GM21737 (cell line): ENCODE results near the gene SPNS2.

Experiments
- ATAC-seq: cut with Tn5 transposase; IDR thresholded peaks from one replicate; pipeline ENCODE4 v1.9.1; 2021; ENCODE audit warnings: mild to moderate bottlenecking, moderate library complexity; ENCODE audit not compliant: unreplicated experiment

SPNS2 gene

DNA sequence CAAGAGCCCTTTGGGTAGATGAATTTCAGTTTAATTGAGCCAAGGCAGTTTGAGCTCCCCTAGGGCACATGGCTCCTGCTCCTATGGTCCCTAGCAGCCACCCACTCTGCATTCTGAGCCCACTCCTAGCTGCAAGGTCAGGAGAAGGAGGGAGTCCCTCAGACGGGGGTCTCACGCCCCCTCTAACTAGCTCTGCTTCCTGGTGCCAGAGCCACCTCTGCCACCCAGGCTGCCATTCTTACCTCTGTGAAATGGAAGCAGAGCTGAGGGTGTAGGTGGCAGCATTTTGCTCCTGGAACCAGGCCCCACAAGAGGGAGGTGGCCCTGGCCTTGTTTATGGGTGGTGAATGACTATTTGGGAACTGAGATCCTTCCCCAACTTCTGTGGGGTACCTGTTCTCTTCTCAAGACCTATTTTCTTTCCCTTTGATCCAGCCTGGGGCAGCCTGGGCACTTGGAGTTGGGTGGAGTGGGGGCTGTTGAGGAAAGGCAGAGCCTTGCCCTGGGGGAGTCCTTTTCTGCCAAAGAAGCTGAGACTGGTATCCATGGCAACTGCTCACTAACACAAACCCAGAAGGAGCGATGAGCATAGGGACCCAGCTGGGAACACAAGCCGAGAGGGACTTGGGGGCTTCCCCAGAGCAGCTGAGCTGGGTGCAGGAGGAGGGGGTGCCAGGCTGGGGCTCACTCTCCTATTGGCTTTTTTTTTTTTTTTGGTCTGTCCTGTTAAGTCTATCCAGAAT lies 4.8 kb downstream of the SPNS2 start:
- no peak for ATAC-seq

DNA sequence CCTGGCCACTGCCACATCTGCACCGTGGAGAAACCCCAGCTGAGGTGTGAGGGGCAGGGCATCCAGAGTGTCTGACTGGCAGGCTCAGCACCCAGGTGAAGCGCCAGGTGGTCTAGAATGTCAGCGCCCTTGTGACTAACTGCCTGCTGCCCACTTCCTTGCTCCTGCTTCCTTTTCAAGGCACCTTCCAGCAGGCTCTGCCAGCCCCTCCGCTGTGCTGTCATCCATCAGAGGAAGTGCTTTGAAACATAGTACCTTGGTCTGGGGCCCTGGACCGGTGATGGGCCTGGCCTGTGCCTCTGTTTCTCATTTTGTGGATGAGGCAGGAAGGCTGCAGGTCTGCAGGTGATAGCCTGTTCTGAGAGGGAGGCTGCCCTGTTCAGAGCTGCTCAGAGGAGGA lies 5.5 kb downstream of the SPNS2 start:
- ATAC-seq = no peak

DNA sequence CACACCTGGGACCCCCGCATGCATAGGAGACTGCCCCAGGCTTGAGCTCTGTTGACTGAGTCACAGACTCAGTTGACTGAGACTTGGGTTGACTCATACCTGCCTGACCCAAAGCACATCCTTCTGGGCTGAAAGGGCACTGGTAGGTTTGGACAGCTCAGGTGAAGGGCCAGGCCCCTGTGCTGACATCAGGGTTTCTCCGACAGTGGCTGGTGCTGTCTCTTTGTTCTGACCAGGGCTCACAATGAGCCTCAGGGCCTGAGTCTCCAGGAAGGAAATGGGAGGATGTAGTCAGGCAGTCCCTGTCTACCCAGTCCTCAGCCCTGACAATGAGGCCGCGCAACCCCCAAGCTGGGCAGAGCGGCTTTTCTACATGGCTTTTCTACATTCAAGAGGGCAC lies 6.5 kb downstream of the SPNS2 start:
- no peak for ATAC-seq

DNA sequence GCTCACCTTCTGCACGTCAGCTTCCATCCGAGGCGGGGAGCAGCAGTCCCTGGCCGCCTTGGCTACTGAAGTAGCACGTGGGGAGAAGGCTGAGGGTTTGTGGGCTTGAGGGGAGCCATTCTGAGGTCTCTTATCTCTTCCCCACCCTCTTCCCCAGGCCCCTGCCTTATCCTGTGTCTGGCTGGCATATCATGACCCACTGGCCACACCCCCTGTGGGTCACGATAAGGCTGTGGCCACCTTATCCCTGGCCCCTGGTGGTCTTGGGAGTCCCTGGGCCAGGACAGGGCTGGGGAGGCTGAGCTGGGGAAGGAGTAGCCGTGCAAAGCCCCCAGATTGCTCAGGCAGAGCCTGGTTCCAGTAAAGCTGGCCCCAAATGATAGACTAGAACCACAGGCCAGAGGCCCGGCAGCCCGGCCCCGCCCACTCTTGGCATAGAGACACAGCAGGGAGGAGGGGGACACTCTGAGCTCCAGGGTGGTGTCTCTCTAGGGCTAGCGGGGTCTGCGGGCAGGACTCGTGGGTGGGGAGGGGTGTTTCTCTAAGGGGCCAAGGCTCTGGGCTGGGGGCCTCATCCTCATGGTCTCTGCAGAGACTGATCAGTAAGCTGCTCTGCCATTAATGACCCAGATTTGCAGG lies 7.6 kb downstream of the SPNS2 start:
- ATAC-seq = no peak

DNA sequence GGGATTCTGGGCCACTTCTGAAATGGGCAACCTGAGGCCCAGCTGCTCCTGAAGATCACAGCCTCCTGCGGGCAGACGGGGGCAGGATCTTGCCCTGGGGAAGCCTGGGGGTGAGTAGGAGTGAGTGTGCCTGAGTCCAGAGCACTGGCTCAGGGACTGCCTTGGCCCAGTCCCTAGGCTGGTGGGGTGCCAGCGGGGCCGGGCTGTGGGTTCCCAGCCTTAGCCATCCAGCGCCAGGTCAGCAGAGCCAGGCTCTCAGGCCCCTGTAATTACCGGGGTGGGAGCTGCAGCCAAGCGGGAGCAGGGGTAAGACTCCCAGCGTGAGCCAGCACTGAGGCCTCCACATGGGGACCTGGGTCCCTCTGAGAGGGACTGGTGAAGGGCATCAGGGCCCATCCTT lies 8.2 kb downstream of the SPNS2 start:
- no peak for ATAC-seq

DNA sequence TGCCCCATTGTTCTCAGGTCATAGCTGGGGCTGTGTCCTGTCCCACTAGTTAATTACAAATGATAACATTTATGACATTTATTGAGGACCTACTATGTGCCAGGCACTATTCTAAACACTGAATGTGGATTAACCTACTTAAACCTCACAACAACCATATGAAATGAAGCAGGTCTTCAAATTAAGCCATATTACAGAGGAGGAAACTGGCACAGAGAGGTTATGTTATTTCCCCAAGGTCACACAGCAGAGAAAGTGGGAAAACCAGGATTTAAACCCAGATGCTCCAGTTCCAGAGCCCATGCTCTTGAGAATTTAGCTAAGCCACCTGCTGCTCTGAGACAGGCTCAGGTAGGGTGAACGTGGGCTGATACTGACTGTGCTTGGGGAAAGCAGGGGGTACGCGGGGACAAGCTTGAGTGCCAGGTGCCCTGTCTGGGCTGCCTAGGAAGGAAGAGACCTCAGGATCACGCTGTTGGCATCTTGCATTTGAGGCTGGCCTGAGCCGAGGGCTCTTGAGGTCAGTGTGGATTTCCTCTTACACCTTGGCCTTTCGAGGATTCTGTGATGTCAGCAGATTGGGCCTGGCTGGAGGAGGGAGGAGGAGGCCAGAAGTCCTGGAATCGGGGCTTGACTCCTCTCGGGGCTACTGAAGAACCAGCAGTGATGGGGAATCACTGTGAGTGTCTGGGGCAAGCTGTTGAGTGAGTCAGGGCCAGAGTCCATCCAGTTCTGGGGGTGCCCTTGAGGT lies 8.9 kb downstream of the SPNS2 start:
- ATAC-seq = no peak

DNA sequence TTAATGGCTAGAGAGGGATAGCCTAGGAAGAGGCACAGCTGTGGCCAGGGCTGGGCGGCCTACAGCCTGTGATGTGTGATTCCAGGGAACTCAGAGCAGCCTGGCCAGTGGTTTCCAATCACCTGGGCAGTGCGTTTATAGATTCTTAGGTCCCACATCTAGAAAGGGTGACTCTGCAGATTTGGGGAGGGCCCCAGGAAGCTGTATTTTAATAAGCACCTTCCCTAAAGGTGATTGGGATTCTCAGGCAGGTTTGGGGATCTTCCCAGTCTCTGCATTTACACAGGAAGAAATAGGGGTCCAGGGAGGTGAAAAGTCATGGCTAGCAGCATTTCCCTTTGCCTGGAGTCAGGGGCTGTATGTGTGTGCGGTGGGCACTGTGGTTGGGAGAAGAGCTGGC lies 9.5 kb downstream of the SPNS2 start:
- ATAC-seq = no peak

DNA sequence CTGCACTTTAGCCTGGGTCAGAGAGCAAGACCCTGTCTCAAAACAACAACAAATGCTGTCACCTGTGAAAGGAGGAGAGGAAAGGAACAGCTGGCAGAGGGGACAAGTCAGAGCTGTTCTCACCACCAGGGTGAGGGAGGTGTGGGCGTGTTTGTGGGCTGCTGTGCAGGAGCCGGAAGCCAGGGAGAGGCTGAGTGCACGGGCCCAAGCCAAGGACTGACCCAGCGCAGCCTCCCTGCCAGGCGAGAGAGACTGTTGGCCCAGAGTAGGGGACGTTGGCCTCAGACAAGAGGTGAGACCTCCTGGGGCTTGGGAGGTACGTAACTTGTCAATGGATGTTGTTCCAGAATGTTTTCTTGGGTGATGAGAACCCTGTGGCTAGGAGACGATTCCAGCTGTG lies 10.7 kb downstream of the SPNS2 start:
- no peak for ATAC-seq

DNA sequence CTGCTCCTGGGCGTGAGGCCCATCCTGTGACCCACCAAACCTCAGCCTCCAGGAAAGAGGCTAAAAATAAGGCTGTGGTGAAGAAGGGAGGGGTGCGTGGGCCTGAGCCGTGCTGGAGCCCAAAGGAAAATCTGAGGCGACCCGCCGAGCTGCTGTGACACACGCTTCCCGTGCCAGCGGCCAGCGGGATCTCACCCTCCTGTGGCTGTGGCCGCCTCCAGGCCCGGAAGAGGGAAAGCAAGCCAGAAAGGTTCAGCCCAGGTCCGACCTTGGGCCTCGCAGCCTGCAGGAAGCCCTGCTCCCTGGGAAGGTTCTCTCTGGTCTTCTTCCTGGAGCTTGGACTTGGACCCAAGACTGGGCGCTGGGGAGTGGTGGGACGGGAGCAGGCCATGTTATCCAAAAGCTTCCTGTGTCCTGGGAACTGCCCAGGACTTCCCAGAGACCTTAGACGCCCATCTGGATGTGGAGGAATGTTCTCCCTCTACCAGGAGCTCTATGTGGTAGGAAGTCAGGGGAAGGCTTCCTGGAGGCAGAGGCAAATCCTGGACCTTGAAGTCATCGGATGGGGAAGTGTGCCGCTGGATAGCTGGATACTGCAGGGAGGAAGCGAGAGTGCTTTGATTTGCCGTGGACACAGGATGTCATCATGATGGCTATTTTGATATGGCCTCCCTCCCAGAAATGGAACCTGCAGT lies 11.4 kb downstream of the SPNS2 start:
- ATAC-seq = no peak

DNA sequence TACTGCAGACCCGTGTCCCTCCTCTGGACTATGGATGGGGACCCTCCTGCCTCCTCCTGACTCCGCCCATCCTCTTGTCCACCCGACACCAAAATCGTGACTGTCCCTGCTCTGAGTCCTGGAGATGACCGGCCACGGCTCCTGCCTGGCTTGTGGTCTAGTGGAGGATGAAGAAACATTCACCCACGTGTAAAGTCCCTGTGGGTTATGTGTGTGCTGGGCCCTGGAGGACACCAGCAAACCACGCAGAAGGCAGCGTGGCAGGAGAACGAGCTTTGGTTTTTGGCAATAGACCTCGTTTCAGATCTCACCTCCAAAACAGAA lies 11.9 kb downstream of the SPNS2 start:
- ATAC-seq = no peak

DNA sequence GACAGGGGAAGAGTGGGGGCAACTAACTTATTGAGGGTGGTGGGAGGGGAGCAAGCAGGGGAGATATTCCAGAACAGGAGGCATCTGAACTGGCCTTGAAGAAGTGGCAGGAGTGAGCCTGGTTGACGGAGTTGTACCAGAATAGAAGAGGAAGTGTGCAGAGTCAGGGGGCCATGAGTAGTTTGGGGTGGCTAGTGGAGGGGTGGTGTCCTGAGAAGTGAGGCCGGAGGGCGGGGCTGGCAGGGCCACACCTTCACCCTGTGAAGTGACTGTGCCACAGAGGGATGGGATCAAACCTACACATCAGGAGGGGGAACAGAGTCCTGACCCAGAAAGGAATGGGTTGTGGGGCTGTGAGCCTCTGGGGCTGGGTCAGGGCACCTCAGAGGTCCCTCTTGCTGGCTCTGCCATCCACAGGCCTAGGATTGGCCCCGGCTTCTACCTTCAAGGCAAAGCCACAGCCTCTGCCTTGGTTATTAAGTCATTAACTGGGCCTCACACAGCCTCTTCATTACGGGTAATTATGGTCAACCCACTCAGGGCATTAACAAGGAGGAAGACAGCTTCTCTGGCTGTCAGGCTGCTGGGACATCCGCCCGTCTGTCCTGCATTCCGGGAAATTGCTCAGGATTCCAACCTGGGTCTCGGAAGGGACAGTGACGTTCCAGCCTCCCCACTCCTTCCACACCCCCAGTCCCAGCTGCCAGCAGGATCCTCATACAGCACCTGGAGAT lies 12.7 kb downstream of the SPNS2 start:
- no peak for ATAC-seq

DNA sequence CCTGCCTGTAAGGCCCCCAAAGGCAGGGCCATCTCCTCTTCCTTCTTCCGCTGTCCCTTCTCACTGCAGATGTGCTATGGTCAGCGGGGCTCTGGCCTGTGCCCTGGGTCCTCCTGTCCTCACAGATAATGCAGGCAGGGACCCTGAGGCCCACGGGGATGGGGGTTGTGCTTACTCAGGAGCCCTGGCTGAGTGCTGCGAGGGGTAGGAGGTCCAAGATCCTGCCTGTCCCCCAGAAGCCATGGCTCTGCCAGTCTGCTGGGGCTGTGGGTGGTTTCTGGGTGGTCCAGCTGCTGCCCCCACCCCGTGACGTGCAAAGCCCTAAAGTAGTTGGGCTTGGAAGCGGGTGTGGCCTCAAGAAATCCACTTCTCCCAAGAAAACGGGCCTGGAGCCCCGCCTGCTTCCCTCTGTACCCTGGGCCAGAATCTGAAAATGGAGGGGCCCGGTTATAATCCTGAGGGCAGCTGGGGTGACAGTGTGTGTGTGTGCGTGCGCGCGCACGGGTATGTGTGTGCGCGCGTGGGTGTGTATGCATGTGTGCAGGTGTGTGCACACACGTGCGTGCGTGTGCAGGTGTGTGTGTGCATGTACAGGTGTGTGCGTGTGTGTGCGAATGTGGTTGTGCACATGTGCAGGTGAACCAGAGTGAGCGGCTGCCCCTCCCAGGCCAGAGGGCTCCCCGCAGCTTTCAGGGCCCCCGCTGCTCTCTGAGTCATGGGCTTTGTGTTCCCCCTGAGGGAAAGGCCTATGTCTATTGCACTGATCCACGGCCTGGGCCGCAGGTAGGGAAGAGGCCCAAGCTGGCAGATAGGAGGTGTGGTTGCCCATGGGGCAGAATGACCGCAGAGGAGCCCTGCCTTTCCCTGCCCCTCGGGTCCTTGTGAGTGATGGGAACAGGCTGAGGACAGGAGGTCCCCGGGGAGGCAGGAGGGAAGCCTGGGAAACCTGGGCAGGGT lies 13.8 kb downstream of the SPNS2 start:
- ATAC-seq = no peak

DNA sequence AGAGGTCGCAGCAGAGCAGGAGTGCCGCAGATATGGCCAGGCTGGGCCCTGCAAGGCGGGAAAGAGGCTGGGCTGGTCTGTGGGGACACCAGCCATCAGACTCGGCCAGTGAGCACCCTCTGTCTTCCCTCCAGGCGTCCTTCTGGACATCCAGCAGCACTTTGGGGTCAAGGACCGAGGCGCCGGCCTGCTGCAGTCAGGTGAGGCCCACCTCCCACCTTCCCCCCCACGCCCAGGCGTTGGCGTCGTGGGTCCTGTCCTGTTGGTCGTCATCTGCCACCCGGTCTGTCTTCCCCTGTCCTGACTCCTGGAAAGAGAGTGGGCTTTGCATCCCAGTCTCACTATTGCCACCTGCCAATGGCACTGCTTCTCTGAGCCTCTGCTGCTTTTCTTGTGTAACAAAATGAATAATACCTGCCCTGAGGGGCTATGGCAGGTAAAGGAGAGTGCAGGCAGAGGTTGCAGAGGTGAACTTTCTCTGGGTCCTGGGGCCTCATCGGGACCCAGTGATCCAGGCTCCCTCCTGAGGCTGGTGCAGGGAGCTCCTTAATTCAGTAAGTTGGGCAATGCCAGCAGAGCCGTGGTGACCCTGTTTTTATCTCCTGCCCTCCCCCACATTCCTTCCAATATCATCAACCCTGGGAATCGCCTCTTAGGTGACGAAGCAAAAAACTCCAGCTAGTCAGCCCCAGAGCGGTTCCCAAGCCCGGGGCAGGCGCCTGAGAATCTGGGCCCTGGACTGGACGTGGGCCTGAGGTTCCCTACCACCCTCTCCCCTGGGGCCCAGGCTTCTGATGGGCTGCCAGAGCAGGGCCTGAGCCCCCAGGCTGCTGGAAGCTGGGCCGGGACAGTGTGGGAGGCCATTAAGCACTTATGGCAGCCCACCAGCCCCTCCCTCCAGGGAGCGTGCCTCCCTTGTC lies 14.7 kb downstream of the SPNS2 start:
- no peak for ATAC-seq

DNA sequence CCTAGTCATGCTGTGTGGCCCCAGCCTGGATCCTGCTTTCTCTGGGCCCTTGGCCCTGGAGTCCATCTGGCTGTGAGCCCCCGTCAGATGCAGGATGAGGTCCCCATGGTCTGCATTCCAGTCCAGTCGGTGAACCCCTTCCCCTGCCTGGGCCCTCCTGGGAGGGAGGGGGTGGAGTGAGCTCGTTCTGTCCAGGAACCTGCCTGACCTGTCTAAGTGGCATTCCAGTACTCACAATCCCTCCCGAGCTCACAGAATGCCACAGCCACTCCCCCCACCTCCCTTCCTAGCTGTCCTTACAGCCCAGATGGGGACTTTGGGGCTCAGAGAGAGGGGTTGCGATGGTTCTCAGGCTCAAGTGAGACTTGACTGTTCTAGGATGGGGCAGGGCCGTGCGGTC lies 15.5 kb downstream of the SPNS2 start:
- no peak for ATAC-seq

DNA sequence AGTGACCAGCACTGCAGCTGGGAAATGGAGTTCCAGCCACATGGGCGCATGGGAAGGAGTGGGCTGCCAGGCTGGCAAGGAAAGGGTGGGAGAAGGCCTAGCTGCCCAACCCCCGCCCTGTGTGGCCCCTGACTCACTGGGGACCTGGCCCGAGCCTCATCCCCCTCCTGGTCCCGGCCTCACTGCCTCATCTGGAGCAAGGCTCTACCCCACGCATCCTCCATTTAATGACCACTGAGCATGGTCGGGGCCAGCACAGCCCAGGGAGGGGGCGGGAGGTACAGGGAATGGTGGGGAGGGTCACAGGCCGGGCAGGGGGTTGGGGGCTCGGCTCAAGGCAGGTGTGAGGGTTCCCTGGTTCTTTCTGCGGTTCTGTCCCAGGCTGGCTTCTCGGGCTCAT lies 16.1 kb downstream of the SPNS2 start:
- no peak for ATAC-seq

DNA sequence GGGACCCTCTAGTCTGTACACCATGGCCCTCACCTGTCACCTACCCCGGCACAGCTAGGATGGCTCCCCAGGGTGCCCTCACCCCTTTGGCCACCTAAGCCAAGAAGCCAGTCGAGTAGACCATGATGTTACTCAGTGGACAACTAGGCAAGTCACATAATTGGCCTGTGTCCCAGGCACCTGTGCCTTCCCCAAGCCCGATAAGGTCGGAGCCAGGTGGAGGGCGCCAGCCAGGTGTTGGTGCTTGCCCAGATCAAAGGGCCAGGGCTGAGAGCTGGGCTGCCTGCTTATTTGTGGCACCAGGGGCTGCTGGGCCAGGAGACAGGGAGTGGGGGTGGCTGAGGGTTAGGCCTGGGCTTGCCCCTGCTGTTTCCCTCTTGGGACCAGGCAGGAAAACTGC lies 16.8 kb downstream of the SPNS2 start:
- no peak for ATAC-seq

DNA sequence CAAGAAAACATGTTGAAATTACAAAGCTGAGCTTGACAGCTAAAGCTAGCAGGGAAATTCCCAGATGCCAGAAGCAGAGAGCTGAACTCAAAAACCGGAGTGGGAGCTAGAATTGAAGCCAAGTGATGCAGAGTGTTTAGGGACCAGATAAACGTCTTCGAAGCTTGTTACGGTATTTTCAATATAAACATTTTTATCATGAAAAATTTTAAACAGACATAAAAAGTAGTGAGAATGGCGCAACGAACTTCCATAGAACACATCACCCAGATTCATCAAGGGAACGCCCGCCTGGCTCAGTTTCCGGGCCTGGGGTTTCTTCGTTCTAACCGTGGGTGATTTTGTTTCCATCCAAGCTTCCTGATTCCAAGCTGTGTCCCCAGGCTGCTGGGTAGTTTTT lies 18.1 kb downstream of the SPNS2 start:
- ATAC-seq = no peak

DNA sequence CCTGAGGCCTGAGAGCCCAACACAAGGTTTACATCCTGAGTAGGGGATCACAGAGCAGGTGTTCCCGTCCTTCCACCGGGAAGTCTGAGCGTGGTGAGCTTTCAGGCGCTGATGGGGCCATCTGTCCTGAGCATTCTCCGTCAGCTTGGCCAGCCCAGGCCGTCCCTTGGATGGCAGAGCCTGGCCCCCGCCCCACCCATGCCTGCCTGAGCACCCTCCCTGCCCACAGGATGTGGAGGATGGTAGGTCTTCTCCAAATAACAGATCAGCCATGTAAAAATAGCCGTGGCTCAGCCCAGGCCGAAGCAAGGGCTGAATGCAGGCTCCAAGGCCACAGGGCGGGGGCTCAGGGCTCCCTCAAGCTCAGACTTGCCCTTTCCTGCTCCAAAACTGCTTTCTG lies 20.2 kb downstream of the SPNS2 start:
- ATAC-seq = no peak

DNA sequence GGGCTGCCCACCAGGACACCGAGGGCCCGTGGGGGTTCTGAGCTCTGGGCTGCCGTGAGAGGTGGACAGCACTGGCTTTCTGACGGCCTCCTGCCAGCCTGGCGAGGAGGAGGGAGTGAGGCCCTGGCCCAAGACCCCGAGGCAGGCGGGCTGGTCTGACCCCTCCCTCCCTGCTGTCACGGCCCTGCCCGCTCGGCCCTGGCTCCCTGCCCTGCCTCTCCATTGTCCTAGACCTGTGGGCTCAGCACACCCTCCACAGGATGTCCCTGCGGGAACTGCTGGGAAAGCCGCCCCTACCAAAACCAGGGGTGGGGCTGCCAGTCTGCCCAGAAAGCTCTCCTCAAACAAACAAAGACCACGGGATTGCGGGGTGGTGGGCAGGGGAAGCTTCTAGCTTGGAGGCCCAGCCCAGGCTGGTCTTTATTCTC lies 20.7 kb downstream of the SPNS2 start:
- no peak for ATAC-seq
